ENCODE results near the gene ARL6IP4.
"Not testable (repeated sequence)": the region's sequence is repeated elsewhere in the genome, so short reads cannot be mapped to it uniquely, and the experiment has no call there.

Gene ARL6IP4

GRCh38 chr12:122980183-122981035, at the start of gene ARL6IP4:
Gene ARL6IP4, plus strand, starts transcription at chr12:122980681. Its CDS starts 459 bp downstream, at chr12:122981140.
- DNase-seq (ENCODE audit: low read depth in 2 of 2), result peak in 1 of 2 experiments; percentile 25

DNA sequence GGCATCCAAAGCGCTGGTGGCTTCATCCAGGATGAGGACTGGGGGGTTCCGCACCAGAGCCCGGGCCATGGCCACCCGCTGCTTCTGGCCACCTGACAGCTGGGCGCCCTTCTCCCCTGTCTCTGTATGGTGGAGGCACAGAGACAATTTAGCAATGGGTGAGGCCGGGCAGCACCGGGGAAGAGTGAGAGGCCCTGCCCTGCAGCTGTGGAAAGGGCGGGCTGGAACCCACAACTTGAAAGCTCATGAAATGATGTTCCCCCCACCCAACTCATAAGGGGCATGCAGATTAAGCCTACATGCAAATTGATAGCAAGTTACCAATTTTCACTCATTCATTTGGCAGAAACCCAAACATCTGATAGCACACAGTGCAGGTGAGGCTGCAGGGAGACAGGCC, 48.3 kb upstream of the ARL6IP4 start:
- no peak for DNase-seq (ENCODE audit: low read depth in 2 of 2)

GRCh38 chr12:122934722-122935121, 45.8 kb upstream of the ARL6IP4 start:
- no peak for DNase-seq (ENCODE audit: low read depth in 2 of 2)

GRCh38 chr12:122935318-122935717, 45.2 kb upstream of the ARL6IP4 start:
- DNase-seq (ENCODE audit: low read depth in 2 of 2), result no peak

DNA sequence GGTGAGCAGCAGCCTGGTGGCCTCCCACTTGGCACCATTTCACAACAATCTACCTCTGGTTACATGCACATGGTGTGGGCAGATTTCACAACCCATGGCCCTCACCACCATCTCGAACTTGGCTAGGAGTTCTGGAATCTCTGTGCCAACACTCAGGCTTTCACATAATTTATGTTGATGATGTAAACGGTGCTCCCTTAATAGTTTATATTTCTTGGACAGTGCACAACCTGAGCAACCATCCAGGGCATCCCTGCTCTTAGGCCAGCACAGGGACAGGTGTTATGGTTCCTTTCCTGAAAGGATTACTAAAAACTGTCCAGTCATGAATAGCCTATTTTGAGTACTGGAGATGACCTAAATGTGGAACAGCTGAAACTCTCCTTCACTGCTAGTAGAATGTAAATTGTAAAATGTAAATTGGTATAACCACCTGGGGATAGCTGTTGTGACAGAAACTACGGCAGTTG, 42.8 kb upstream of the ARL6IP4 start:
- DNase-seq (ENCODE audit: low read depth in 2 of 2), result no peak

DNA sequence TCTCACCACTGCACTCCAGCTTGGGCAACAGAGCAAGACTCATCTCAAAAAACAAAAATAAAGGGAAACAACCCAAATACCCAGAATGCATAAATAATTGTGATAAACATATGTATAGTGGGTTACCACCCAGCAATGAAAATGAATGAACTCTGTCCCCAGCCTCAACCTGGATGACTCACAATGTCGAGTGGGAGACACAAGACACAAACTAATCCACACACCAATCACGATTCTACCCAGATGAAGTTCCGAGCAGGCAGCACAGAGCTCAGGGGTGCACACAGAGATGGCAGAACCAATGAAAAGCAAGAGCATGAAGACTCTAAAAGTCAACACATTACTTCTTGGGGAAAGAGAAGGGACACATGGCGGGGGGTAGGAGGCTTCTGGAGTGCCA, 41.4 kb upstream of the ARL6IP4 start:
- no peak for DNase-seq (ENCODE audit: low read depth in 2 of 2)

DNA sequence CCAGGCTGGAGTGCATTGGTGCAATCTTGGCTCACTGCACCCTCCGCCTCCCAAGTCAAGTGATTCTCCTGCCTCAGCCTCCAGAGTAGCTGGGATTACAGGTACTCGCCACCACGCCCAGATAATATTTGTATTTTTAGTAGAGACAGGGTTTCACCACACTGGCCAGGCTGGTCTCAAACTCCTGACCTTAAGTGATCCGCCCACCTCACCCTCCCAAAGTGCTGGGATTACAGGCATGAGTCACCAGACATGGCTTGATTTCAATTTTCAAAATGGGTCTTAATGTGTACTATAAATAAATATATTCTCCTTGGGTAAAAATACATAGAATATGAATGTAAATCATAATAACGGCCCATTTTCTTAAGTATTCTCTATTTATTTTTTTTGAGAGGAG, 39.1 kb upstream of the ARL6IP4 start:
- not testable (repeated sequence) for DNase-seq (ENCODE audit: low read depth in 2 of 2)

DNA sequence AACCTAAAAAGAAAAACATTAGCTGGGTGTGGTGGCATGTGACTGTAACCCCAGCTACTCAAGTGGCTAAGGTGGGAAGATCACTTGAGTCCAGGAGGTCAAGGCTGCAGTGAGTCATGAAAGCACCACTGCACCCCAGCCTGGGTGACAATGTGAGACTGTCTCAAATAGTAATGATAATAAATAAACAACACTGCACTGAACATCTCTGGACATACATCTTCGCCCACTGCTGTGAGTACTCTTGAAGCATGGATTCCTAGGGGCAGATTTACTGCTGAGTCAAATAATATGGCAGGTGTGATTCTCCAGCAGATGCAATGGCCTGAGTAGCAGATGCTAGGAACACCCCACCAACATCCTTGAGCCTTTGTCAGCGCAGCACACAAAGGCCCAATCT, 37.8 kb upstream of the ARL6IP4 start:
- DNase-seq (ENCODE audit: low read depth in 2 of 2), result no peak

DNA sequence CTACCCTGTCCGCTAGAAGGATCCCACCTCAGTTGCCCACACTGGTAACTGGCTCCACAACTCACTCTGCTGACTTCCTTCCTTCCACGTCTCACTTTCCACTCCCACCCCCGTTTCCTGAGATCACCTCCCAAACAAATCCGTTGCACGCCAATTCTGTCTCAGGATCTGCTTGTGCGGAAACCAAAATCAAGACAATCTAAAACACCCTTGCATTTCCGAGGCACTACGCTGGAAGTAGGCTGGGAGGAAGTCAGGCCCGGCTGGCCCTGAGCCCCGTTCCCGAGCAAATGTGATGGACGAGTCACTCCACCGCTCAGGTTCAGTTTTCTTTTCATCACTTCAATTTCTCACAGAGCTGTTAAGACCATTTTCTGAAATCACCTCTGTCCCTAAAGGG, 37.3 kb upstream of the ARL6IP4 start:
- DNase-seq (ENCODE audit: low read depth in 2 of 2), result no peak

DNA sequence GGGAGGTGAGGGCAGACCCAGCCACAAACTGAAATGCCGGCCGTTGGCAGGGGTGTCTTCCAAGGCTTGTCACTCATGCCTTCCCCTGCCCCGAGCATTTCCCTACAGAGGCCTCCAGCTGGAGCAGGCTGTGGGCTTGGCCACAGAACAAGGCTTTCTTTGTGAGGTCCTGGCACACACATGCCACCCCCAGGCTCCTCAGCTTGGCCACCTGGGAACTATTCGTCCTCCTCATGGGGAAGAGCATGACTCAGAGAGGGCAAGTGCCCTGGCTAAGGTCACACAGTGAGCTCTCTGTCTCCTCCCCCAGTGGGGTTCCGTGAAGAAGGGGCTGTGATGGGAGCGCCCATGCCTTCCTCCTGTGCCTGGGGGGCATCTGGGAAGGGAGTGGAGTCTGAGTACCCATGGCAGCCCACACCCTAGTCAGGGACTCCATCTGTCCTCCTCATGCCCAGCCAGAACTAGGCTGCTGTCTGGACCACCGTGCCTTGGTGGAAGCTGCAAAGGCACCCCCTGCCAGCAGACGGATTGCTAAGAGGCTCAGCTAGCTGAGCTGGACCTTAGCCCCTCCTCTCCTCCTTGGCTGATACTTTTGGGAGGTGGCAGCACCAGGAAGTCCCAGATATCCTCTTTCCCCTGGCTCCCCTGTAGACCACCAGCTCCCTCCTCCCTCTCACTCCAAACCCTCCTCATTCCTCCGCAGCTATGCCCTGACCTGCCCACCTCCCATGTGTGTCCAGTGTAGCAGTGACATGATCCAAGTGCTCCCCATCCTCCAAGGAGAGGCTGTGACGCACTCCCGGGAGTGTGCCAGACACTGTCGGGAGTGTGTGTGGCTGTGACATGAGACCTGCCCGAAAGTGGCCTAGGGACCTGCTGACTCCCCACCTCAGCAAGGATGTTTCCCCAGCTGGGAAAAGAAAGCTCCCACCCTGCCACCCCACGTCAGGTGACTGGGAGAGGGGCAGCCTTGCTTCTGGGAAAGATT, 35.6 kb upstream of the ARL6IP4 start:
- DNase-seq (ENCODE audit: low read depth in 2 of 2), result no peak

GRCh38 chr12:122946690-122947341, 33.7 kb upstream of the ARL6IP4 start:
- peak; percentile 91 to 92 for DNase-seq (ENCODE audit: low read depth in 2 of 2)

- no peak for DNase-seq (ENCODE audit: low read depth in 2 of 2)
These were observed 33.1 kb upstream of the ARL6IP4 start for GRCh38 chr12:122947352-122947792.

GRCh38 chr12:122948605-122949004, 31.9 kb upstream of the ARL6IP4 start:
- DNase-seq (ENCODE audit: low read depth in 2 of 2), result no peak

DNA sequence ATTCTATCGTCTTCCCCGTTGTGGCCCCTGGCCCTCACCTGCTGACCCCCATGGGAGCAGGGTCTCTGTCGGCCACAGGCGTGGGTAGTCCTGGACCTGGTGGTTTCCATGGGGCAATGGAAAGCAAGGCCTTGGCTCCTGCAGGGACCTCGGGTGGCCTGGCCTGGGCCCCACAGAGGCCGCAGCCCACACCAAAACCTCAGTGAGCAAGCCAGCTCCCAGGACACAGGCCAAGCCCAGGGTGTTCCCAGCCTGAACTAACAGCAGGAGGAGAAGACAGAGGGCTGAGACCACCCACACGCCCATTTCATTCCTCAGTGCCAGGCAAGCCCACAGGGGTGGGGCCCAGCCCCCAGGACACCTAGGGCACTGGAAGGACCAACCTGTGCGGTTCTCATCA, 31.1 kb upstream of the ARL6IP4 start:
- DNase-seq (ENCODE audit: low read depth in 2 of 2), result no peak

DNA sequence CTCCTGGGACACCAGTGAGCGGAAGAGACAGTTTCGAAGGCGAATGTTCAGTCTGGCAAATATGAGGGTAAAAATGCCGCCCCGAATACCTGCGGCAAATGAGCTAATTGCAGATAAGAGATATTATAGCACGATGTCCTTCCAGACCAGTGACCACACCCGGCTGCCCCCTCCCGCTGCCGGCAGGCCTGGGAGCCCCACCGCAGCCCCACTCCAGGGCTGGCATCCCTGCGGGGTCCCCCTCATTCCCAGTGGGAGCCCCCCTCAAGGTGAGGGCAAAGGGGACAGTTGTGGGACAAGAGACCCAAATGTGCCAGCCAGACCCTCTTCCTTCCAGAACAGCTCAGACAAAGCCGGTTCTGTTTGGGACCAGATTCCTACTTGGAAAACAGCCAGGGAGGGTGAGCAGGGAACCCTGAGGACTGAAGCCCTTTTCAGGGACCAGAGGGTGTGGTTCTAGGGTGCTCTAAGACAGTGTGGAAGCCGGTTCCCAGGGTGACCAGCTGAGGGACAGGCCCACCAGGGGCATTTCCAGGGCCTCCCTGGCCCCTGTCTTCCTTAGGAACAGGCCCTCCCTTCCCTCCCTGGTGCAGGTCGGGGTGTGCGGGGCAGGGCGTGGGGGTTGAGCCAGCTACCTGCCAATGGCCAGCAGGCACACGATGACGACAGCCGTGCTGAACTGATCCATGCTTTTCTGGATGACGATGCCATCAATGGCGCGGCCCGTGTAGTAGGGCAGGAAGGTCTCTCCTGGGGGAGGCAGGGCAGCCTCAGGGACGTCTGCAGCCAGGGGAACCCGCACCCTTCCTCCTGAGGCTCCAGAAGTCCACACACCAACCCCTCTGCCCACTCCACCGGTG, 30.4 kb upstream of the ARL6IP4 start:
- DNase-seq (ENCODE audit: low read depth in 2 of 2), result no peak

DNA sequence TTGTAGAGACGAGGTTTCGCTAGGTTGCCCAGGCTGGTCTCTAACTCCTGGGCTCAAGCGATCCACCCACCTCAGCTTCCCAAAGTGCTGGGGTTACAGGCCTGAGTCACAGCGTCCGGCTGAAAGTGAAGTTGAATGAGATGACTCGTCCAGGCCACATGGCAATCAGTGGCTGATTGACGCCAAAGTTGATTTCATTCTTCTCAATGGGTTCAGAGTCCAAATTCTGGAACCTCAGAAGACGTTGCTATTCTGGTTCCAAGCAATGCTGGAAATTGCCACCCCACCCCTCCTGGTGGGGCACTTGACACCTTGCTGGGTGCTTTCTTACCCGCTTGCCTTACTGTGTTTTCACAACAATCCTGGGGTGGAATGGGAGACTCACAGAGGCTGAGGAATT, 29.1 kb upstream of the ARL6IP4 start:
- DNase-seq (ENCODE audit: low read depth in 2 of 2), result no peak

DNA sequence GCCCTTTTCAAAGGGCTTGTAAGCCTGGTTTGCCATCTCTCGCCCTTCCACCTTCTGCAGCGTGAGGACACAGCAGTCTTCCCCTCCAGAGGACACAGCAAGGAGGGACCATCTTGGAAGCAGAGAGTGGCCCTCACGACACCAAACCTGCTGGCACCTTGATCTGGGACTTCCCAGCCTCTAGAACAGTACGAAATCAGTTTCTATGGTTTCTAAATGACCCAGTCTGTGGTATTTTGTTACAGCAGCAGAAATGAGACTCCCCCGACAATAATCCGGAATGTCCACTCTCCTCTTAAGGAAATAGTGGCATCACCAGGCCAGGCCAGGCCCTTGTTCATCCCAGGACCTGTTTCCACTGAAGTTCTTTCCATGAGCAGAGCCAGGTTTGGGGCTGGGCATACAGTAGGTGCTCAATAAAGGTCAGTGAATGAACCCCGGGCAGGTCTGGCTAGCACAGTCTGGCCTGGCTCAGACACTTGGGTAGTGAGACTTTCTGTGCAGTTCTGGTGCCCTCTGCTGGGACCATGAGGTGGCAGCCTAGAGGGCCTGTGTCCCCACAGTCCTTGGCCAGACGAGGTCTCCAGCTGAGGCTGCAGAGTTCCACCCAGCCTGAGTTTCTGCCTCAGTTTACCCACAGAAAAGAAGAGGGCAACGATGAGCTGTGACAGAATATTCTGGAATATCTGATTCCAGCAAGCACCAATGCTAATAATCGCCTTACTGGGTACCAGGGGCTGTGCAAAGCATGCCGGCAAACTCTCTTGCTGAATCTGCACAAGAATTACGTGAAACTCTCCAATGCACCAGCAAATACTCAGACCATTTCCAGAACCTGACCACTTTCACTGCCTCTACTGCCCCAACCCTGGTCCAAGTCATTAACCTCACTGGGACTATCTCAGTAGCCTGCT, 28.2 kb upstream of the ARL6IP4 start:
- peak; percentile 20 to 38 for DNase-seq (ENCODE audit: low read depth in 2 of 2)

DNA sequence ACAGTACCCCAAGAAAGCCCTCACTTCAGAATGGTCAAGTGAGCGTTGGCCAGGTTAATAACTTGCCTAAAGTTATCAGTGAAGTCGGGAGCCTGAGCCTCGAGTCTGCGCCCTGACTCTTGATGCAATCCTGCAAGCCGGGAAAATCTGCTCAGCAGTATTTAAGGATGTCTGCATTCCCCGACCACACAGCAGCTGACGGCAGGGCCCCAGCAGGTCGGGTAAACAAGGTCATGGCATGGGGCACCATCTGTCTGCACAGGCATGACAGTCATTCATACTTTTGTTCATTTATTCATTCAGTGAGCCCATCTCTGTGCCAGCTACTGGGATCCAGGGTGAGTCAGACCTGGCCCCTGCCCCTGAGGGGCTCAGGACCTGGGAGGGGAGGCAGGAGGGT, 25.3 kb upstream of the ARL6IP4 start:
- DNase-seq (ENCODE audit: low read depth in 2 of 2), result no peak

GRCh38 chr12:122956035-122956434, 24.4 kb upstream of the ARL6IP4 start:
- DNase-seq (ENCODE audit: low read depth in 2 of 2), result no peak
